Neural cell (in vitro differentiated cells): Measurements from ENCODE around the gene URI1. TPM values are rescaled to one million over a fixed set of nuclear protein-coding genes. Genes with fewer than 3 reads are reported as not detected.

Experiments
- H2AFZ ChIP-seq: fragments of 200-600, 300-800 bp; sonication (generic), shearing (Covaris generic); 2 replicates; pipeline ENCODE4 v1.6.0; 2014; ENCODE audit warnings: low read depth, mild to moderate bottlenecking, antibody characterized with exemption, low read length, moderate library complexity
- H3F3A ChIP-seq: fragments of 200-600 bp; shearing (Covaris generic); 2 replicates; pipeline ENCODE4 v1.6.1; 2016; ENCODE audit warnings: mild to moderate bottlenecking, moderate library complexity, mixed read lengths, antibody characterized with exemption, low read length; ENCODE audit not compliant: insufficient read depth, poor library complexity, severe bottlenecking
- H3K27ac ChIP-seq: fragments of 200-600, 300-800 bp; sonication (generic), shearing (Covaris generic); 2 replicates; pipeline ENCODE4 v1.5.1; 2014; ENCODE audit warnings: mild to moderate bottlenecking, low read length, moderate library complexity
- H3K27me3 ChIP-seq: fragments of 300-800, 200-600 bp; sonication (generic), shearing (Covaris generic); 2 replicates; pipeline ENCODE4 v1.6.0; 2014; ENCODE audit warnings: mild to moderate bottlenecking, low read depth, low read length, moderate library complexity; ENCODE audit not compliant: insufficient read depth
- H3K36me3 ChIP-seq: fragments of 300-800, 200-600 bp; sonication (generic), shearing (Covaris generic); 2 replicates; pipeline ENCODE4 v1.5.1; 2014; ENCODE audit warnings: mild to moderate bottlenecking, antibody characterized with exemption, low read length, moderate library complexity; ENCODE audit not compliant: insufficient read depth
- H3K4me2 ChIP-seq: fragments of 300-800, 200-600 bp; sonication (generic), shearing (Covaris generic); 2 replicates; pipeline ENCODE4 v1.6.0; 2014; ENCODE audit warnings: mild to moderate bottlenecking, low read length
- H3K4me3 ChIP-seq: fragments of 300-800, 200-600 bp; sonication (generic), shearing (Covaris generic); 2 replicates; pipeline ENCODE4 v1.5.1; 2014; ENCODE audit warnings: mild to moderate bottlenecking, low read length, moderate library complexity
- H3K79me2 ChIP-seq: fragments of 200-600 bp; shearing (Covaris generic); replicated peaks from 2 replicates; pipeline ENCODE4 v1.6.0; 2014; ENCODE audit warnings: mild to moderate bottlenecking, low read length, moderate library complexity; ENCODE audit not compliant: insufficient read depth
- H3K9ac ChIP-seq: fragments of 300-800, 200-600 bp; sonication (generic), shearing (Covaris generic); 2 replicates; pipeline ENCODE4 v1.6.1; 2016; ENCODE audit warnings: mild to moderate bottlenecking, low read length, mixed read lengths
- H3K9me2 ChIP-seq: fragments of 200-600 bp; shearing (Covaris generic); 2 replicates; pipeline ENCODE4 v1.6.1; 2016; ENCODE audit warnings: mild to moderate bottlenecking, low read length, mixed read lengths; ENCODE audit not compliant: insufficient read depth
- H3K9me3 ChIP-seq: fragments of 200-600, 300-800 bp; sonication (generic), shearing (Covaris generic); 2 replicates; pipeline ENCODE4 v1.6.1; 2016; ENCODE audit warnings: mild to moderate bottlenecking, mixed run types, low read length, moderate library complexity, mixed read lengths
- H4K20me1 ChIP-seq: fragments of 200-600 bp; shearing (Covaris generic); 2 replicates; pipeline ENCODE4 v1.6.1; 2016; ENCODE audit warnings: mild to moderate bottlenecking, mixed run types; ENCODE audit not compliant: insufficient read depth
- CTCF ChIP-seq: fragments of 450-650 bp; IDR thresholded peaks from 2 replicates; pipeline ENCODE4 v1.5.1; 2014; ENCODE audit warnings: antibody characterized with exemption, mild to moderate bottlenecking, moderate library complexity; ENCODE audit not compliant: poor library complexity, severe bottlenecking
- EP300 ChIP-seq: fragments of 450-650 bp; conservative IDR thresholded peaks from 2 replicates; pipeline ENCODE4 v1.6.1; 2014; ENCODE audit warnings: antibody characterized with exemption, mild to moderate bottlenecking, moderate library complexity; ENCODE audit not compliant: poor library complexity, severe bottlenecking
- EZH2 ChIP-seq: fragments of 200-600, 300-800 bp; shearing (Covaris generic), sonication (generic); IDR thresholded peaks from 2 replicates; pipeline ENCODE4 v1.6.1; 2014; ENCODE audit warnings: antibody characterized with exemption, low read length, borderline replicate concordance, mild to moderate bottlenecking; ENCODE audit not compliant: insufficient read depth, poor library complexity, severe bottlenecking
- MXI1 ChIP-seq: fragments of 450-650 bp; conservative IDR thresholded peaks from 2 replicates; pipeline ENCODE4 v1.6.1; 2014; ENCODE audit warnings: antibody characterized with exemption, mild to moderate bottlenecking; ENCODE audit not compliant: poor library complexity, severe bottlenecking
- POLR2AphosphoS5 ChIP-seq: IDR thresholded peaks from 2 replicates; pipeline ENCODE4 v1.6.1; 2012
- RAD21 ChIP-seq: fragments of 450-650 bp; conservative IDR thresholded peaks from 2 replicates; pipeline ENCODE4 v1.6.1; 2014; ENCODE audit warnings: antibody characterized with exemption, mild to moderate bottlenecking, moderate library complexity
- REST ChIP-seq: IDR thresholded peaks from 2 replicates; pipeline ENCODE4 v1.6.1; 2012; ENCODE audit warnings: borderline replicate concordance
- SMC3 ChIP-seq: fragments of 450-650 bp; conservative IDR thresholded peaks from 2 replicates; pipeline ENCODE4 v1.6.1; 2014; ENCODE audit warnings: antibody characterized with exemption, mild to moderate bottlenecking, moderate library complexity; ENCODE audit not compliant: poor library complexity
- TAF1 ChIP-seq: IDR thresholded peaks from 2 replicates; pipeline ENCODE4 v1.6.1; 2012; ENCODE audit warnings: low read depth
- polyA plus RNA-seq: library from polyadenylated mRNA; depleted of rRNA; stranded (reverse); fragments of >200 nt; gene quantifications from 2 replicates; pipeline ENCODE4 v1.2.3, GENCODE V29; 2014

URI1 gene
- polyA plus RNA-seq, 1 donor from 2014 or later, result 55.4 TPM

GRCh38 chr19:29963576-29963975 is 21.5 kb downstream of the URI1 start:
- no peak overlapping the region for H3K4me2 ChIP-seq
- H3F3A ChIP-seq, result no peaks in the 10 kb centered on the region
- no peaks in the 10 kb centered on the region for H3K27me3 ChIP-seq
- H3K27ac ChIP-seq, result no peak overlapping the region
- no peak overlapping the region for H3K4me3 ChIP-seq
- no peaks in the 10 kb centered on the region for H3K36me3 ChIP-seq
- H3K9me2 ChIP-seq, result no peaks in the 10 kb centered on the region
- H4K20me1 ChIP-seq, result no peaks in the 10 kb centered on the region
- H3K79me2 ChIP-seq, result peaks cover 45% of the 10 kb centered on the region
- H3K9me3 ChIP-seq, result no peaks in the 10 kb centered on the region
- TF ChIP-seq CTCF, result no peak
- no peak for TF ChIP-seq REST
- no peak for TF ChIP-seq SMC3
- TF ChIP-seq RAD21, result no peak
- TF ChIP-seq EP300, result no peak
- no peak for TF ChIP-seq EZH2
- no peak for TF ChIP-seq POLR2AphosphoS5
- TF ChIP-seq TAF1, result no peak
- TF ChIP-seq MXI1, result no peak
- H3K9ac ChIP-seq, result no peak overlapping the region
- no peak overlapping the region for H2AFZ ChIP-seq

GRCh38 chr19:29964171-29964570 is 22.1 kb downstream of the URI1 start:
- Histone ChIP-seq H3K4me3 (no peak overlapping the region), H3K36me3 (no peaks in the 10 kb centered on the region), H4K20me1 (no peaks in the 10 kb centered on the region), H2AFZ (no peak overlapping the region), H3K27ac (no peak overlapping the region), H3K9me2 (no peaks in the 10 kb centered on the region), H3K79me2 (peaks cover 48% of the 10 kb centered on the region), H3K27me3 (no peaks in the 10 kb centered on the region), H3F3A (no peaks in the 10 kb centered on the region), H3K9me3 (no peaks in the 10 kb centered on the region), H3K4me2 (no peak overlapping the region), H3K9ac (no peak overlapping the region)
- TF ChIP-seq TAF1 (no peak), CTCF (no peak), EP300 (no peak), MXI1 (no peak), POLR2AphosphoS5 (no peak), RAD21 (no peak), EZH2 (no peak), SMC3 (no peak), REST (no peak)
